ENCODE data around the gene SOAT1.

SOAT1 gene

GRCh38 chr1:179365342-179366092 lies 71.9 kb downstream of the SOAT1 start, which contains the start of gene AXDND1:
Gene AXDND1 (plus strand): TSS chr1:179365971. CDS start chr1:179366510, 539 bp downstream.
- Histone ChIP-seq H3K36me3 (ENCODE audit: control insufficient read depth, low read length) (no peaks in the 10 kb centered on the region), H3K4me1 (ENCODE audit: control insufficient read depth, low read length) (peaks cover 10% of the 10 kb centered on the region), H4K20me1 (ENCODE audit: control insufficient read depth, insufficient read depth, low read depth, low read length) (no peaks in the 10 kb centered on the region), H3K27me3 (ENCODE audit: control insufficient read depth, low read length) (no peaks in the 10 kb centered on the region), H3K9me2 (replicated peaks; ENCODE audit: control insufficient read depth, low read length) (no peaks in the 10 kb centered on the region), H3K4me2 (ENCODE audit: low read length) (peak within 1 kb of the TSS; percentile 70), H3K4me3 (ENCODE audit: low read length) (peak within 1 kb of the TSS; percentile 79), H3K79me2 (ENCODE audit: control insufficient read depth, low read length) (no peaks in the 10 kb centered on the region), H3K9me3 (ENCODE audit: control insufficient read depth, insufficient read depth, low read length) (no peaks in the 10 kb centered on the region), H3K27ac (ENCODE audit: low read depth, low read length) (peak within 1 kb of the TSS; percentile 85), H3F3A (ENCODE audit: control insufficient read depth, insufficient read depth) (0 out of 2 replicates have a peak, but pooled peaks cover 6% of the 10 kb centered on the region)
- TF ChIP-seq EZH2phosphoT487 (IDR thresholded peaks at IDR 0.05; ENCODE audit: borderline replicate concordance, low read length) (no peak), CTCF (IDR thresholded peaks at IDR 0.05; ENCODE audit: low read depth, low read length, poor library complexity, severe bottlenecking) (no peak)

GRCh38 chr1:179366093-179366800 lies 72.7 kb downstream of the SOAT1 start:
- no peaks in the 10 kb centered on the region for H3K9me2 ChIP-seq (replicated peaks; ENCODE audit: control insufficient read depth, low read length)
- no peaks in the 10 kb centered on the region for H4K20me1 ChIP-seq (ENCODE audit: control insufficient read depth, insufficient read depth, low read depth, low read length)
- H3K36me3 ChIP-seq (ENCODE audit: control insufficient read depth, low read length): no peaks in the 10 kb centered on the region
- no peak for TF ChIP-seq CTCF (IDR thresholded peaks at IDR 0.05; ENCODE audit: low read depth, low read length, poor library complexity, severe bottlenecking)
- no peak for TF ChIP-seq EZH2phosphoT487 (IDR thresholded peaks at IDR 0.05; ENCODE audit: borderline replicate concordance, low read length)
- H3K4me1 ChIP-seq (ENCODE audit: control insufficient read depth, low read length): peaks cover 10% of the 10 kb centered on the region
- H3F3A ChIP-seq (ENCODE audit: control insufficient read depth, insufficient read depth): 0 out of 2 replicates have a peak, but pooled peaks cover 6% of the 10 kb centered on the region
- peak overlapping the region; percentile 85 for H3K27ac ChIP-seq (ENCODE audit: low read depth, low read length)
- peak overlapping the region; percentile 79 for H3K4me3 ChIP-seq (ENCODE audit: low read length)
- no peaks in the 10 kb centered on the region for H3K9me3 ChIP-seq (ENCODE audit: control insufficient read depth, insufficient read depth, low read length)
- H3K4me2 ChIP-seq (ENCODE audit: low read length): peak overlapping the region; percentile 70
- no peaks in the 10 kb centered on the region for H3K79me2 ChIP-seq (ENCODE audit: control insufficient read depth, low read length)
- H3K27me3 ChIP-seq (ENCODE audit: control insufficient read depth, low read length): no peaks in the 10 kb centered on the region

GRCh38 chr1:179369751-179370341 lies 76.2 kb downstream of the SOAT1 start:
- peaks cover 7% of the 10 kb centered on the region for H3K4me1 ChIP-seq (ENCODE audit: control insufficient read depth, low read length)
- no peaks in the 10 kb centered on the region for H4K20me1 ChIP-seq (ENCODE audit: control insufficient read depth, insufficient read depth, low read depth, low read length)
- no peak overlapping the region for H3K4me2 ChIP-seq (ENCODE audit: low read length)
- H3K4me3 ChIP-seq (ENCODE audit: low read length): no peak overlapping the region
- no peaks in the 10 kb centered on the region for H3K79me2 ChIP-seq (ENCODE audit: control insufficient read depth, low read length)
- TF ChIP-seq EZH2phosphoT487 (IDR thresholded peaks at IDR 0.05; ENCODE audit: borderline replicate concordance, low read length) (no peak), CTCF (IDR thresholded peaks at IDR 0.05; ENCODE audit: low read depth, low read length, poor library complexity, severe bottlenecking) (peak; percentile 73)
- H3K9me3 ChIP-seq (ENCODE audit: control insufficient read depth, insufficient read depth, low read length): no peaks in the 10 kb centered on the region
- H3K27me3 ChIP-seq (ENCODE audit: control insufficient read depth, low read length): no peaks in the 10 kb centered on the region
- H3F3A ChIP-seq (ENCODE audit: control insufficient read depth, insufficient read depth): no peaks in the 10 kb centered on the region
- H3K9me2 ChIP-seq (replicated peaks; ENCODE audit: control insufficient read depth, low read length): no peaks in the 10 kb centered on the region
- no peaks in the 10 kb centered on the region for H3K36me3 ChIP-seq (ENCODE audit: control insufficient read depth, low read length)
- H3K27ac ChIP-seq (ENCODE audit: low read depth, low read length): no peak overlapping the region
